ENCODE results near the gene ALDH16A1. TPM values are rescaled to one million over a fixed set of nuclear protein-coding genes. Genes with fewer than 3 reads are reported as not detected.

Gene ALDH16A1
- polyA plus RNA-seq, 1 donor (not counting 4 experiments of a cell fraction or from before 2014, with no cell fraction given) = 7.1 TPM

DNA sequence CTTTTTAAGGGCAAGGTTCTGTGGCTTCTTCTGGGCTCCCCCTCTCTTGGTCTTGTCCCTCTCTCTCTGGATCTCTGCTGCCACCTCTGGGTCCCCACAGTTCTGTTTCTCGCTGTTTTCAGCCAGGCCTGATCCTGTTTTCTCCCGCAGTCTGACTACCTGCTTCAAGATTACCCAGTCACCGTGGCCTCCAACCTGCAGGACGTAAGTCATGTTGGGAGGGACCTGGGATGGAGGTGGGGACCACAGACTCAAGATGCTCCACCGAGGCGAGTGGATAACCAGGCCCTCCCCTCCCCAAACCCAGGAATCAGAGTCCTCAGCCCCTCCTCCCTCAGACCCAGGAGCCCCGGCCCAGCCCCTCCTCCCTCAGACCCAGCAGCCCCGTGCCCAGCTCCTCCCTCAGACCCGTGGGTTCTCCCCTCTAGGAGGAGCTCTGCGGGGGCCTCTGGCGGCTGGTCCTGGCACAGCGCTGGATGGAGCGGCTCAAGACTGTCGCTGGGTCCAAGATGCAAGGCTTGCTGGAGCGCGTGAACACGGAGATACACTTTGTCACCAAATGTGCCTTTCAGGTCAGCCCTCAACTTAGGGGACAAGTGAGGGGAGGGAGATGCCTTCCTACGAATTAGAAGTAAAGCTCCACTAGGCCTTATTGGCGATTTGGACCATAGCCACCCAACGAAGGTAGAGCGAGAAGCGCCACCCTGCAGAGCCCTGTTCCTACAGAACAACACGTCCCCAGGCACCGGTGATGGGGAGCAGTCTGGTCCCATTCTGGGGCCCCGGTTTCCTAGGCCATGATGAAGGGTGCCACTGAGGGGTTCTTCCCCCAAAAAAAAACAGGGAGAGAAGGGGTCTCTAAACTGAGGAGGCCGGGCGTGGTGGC is 23.2 kb downstream of the ALDH16A1 start:
- dilution Hi-C loops (cut with MboI; ENCODE audit: extremely low pct_ligation_motif_present, low sequenced_read_pairs) = no loop called here
- Histone ChIP-seq H4K20me1 (ENCODE audit: control insufficient read depth, extremely low read depth, insufficient read depth, low read length) (no peaks in the 10 kb centered on the region), H2AFZ (ENCODE audit: control insufficient read depth, low read length) (no peak overlapping the region)

DNA sequence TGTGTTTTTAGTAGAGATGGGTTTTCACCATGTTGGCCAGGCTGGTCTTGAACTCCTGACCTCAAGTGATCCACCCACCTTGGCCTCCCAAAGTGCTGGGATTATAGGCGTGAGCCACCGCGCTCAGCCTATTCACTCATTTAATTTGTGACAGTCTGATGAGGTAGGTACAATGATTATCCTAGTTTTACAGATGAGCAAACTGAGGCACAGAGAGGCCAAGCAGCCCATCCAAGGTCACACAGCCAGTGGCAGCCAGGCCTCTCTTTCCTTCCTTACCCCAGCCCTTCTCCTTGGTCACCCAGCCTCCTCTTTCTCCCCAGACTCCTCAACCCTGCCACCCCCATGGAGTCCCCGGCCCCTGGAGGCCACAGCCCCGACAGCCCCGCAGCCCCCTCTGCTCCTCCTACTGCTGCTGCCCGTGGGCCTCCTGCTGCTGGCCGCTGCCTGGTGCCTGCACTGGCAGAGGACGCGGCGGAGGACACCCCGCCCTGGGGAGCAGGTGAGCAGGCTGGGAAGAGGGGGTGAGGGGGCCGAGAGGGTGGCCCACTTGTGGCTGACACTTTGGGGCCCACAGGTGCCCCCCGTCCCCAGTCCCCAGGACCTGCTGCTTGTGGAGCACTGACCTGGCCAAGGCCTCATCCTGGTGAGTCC is 27.1 kb downstream of the ALDH16A1 start:
- H3K27me3 ChIP-seq (ENCODE audit: control insufficient read depth, extremely low read depth, insufficient read depth, low read length) = no peaks in the 10 kb centered on the region
- H3K4me2 ChIP-seq (ENCODE audit: control insufficient read depth, extremely low read depth, insufficient read depth, low read depth, low read length) = no peak overlapping the region
- H3K9me1 ChIP-seq (ENCODE audit: control insufficient read depth, extremely low read depth, insufficient read depth, low read length) = no peaks in the 10 kb centered on the region
- dilution Hi-C loops (cut with MboI; ENCODE audit: extremely low pct_ligation_motif_present, low sequenced_read_pairs) = no loop called here
- no peak overlapping the region for H2AFZ ChIP-seq (ENCODE audit: control insufficient read depth, low read length)
- no peak overlapping the region for H3K27ac ChIP-seq (ENCODE audit: control insufficient read depth, insufficient read depth, low read length)
- no peak for FAIRE-seq
- H3K4me1 ChIP-seq (ENCODE audit: control insufficient read depth, extremely low read depth, insufficient read depth, low read length) = no peaks in the 10 kb centered on the region
- H4K20me1 ChIP-seq (ENCODE audit: control insufficient read depth, extremely low read depth, insufficient read depth, low read length) = no peaks in the 10 kb centered on the region
- H3K9ac ChIP-seq (ENCODE audit: control insufficient read depth, extremely low read depth, insufficient read depth, low read length) = no peak overlapping the region
- DNase-seq (ENCODE audit: low read depth, low spot score) = no peak
- no peaks in the 10 kb centered on the region for H3K79me2 ChIP-seq (ENCODE audit: control insufficient read depth, insufficient read depth, low read length)
- H3K9me3 ChIP-seq (ENCODE audit: control insufficient read depth, low read depth, low read length) = no peaks in the 10 kb centered on the region
- TF ChIP-seq, protein P1, sequence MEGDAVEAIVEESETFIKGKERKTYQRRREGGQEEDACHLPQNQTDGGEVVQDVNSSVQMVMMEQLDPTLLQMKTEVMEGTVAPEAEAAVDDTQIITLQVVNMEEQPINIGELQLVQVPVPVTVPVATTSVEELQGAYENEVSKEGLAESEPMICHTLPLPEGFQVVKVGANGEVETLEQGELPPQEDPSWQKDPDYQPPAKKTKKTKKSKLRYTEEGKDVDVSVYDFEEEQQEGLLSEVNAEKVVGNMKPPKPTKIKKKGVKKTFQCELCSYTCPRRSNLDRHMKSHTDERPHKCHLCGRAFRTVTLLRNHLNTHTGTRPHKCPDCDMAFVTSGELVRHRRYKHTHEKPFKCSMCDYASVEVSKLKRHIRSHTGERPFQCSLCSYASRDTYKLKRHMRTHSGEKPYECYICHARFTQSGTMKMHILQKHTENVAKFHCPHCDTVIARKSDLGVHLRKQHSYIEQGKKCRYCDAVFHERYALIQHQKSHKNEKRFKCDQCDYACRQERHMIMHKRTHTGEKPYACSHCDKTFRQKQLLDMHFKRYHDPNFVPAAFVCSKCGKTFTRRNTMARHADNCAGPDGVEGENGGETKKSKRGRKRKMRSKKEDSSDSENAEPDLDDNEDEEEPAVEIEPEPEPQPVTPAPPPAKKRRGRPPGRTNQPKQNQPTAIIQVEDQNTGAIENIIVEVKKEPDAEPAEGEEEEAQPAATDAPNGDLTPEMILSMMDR (optimal IDR thresholded peaks at IDR 0.05 in 1 of 3, IDR thresholded peaks at IDR 0.05 in 1 of 3, conservative IDR thresholded peaks at IDR 0.05 in 1 of 3; ENCODE audit: extremely low read depth in 1 of 3, insufficient read depth in 2 of 3, low read length in 3 of 3) = no peak
- no peak for TF ChIP-seq EZH2 (IDR thresholded peaks at IDR 0.05; ENCODE audit: low read length)
- no peak overlapping the region for H3K4me3 ChIP-seq (ENCODE audit: control insufficient read depth in 2 of 3, extremely low read depth in 1 of 3, insufficient read depth in 2 of 3, low read depth in 1 of 3, low read length in 3 of 3)
- no peaks in the 10 kb centered on the region for H3K36me3 ChIP-seq (ENCODE audit: control insufficient read depth in 2 of 2, extremely low read depth in 1 of 2, insufficient read depth in 2 of 2, low read length in 2 of 2)

More for the DNA sequence above, 23.2 kb downstream of the ALDH16A1 start:
- H3K27me3 ChIP-seq (ENCODE audit: control insufficient read depth, extremely low read depth, insufficient read depth, low read length) = peaks cover 4% of the 10 kb centered on the region
- no peaks in the 10 kb centered on the region for H3K36me3 ChIP-seq (ENCODE audit: control insufficient read depth in 2 of 2, extremely low read depth in 1 of 2, insufficient read depth in 2 of 2, low read length in 2 of 2)
- no peaks in the 10 kb centered on the region for H3K9me3 ChIP-seq (ENCODE audit: control insufficient read depth, low read depth, low read length)
- no peaks in the 10 kb centered on the region for H3K9me1 ChIP-seq (ENCODE audit: control insufficient read depth, extremely low read depth, insufficient read depth, low read length)
- H3K27ac ChIP-seq (ENCODE audit: control insufficient read depth, insufficient read depth, low read length) = no peak overlapping the region
- FAIRE-seq = no peak
- TF ChIP-seq EZH2 (IDR thresholded peaks at IDR 0.05; ENCODE audit: low read length) = no peak
- TF ChIP-seq, protein P1 (optimal IDR thresholded peaks at IDR 0.05 in 1 of 3, IDR thresholded peaks at IDR 0.05 in 1 of 3, conservative IDR thresholded peaks at IDR 0.05 in 1 of 3; ENCODE audit: extremely low read depth in 1 of 3, insufficient read depth in 2 of 3, low read length in 3 of 3) = peak; percentile 19 to 30 (median 21)
- no peak overlapping the region for H3K4me2 ChIP-seq (ENCODE audit: control insufficient read depth, extremely low read depth, insufficient read depth, low read depth, low read length)
- H3K79me2 ChIP-seq (ENCODE audit: control insufficient read depth, insufficient read depth, low read length) = no peaks in the 10 kb centered on the region
- DNase-seq (ENCODE audit: low read depth, low spot score) = no peak
- no peak overlapping the region for H3K9ac ChIP-seq (ENCODE audit: control insufficient read depth, extremely low read depth, insufficient read depth, low read length)
- H3K4me1 ChIP-seq (ENCODE audit: control insufficient read depth, extremely low read depth, insufficient read depth, low read length) = peaks cover 4% of the 10 kb centered on the region
- H3K4me3 ChIP-seq (ENCODE audit: control insufficient read depth in 2 of 3, extremely low read depth in 1 of 3, insufficient read depth in 2 of 3, low read depth in 1 of 3, low read length in 3 of 3) = no peak overlapping the region
